PC-9 (cell line): ENCODE measurements around the gene NID2. TPM values are rescaled to one million over a fixed set of nuclear protein-coding genes. Genes with fewer than 3 reads are reported as not detected.
A peak's percentile ranks its signal among the peaks of the same experiment; 100 is the strongest.

Experiments
- BruUV-seq: library from RNA; stranded (reverse); fragments of 400-500 nt; replicated peaks from 2 replicates; lab custom pipeline; 2021; lab: Mats Ljungman, UMichigan
- CTCF ChIA-PET: fragments of 300-600 bp; sonication (Branson Sonifier 250); formaldehyde crosslinking; loops from one replicate; lab custom pipeline; 2022; ENCODE audit warnings: antibody characterized with exemption; lab: Charles Lee
- POLR2A ChIA-PET: fragments of 300-600 bp; sonication (Branson Sonifier 250); formaldehyde crosslinking; loops from one replicate; lab custom pipeline; 2022; ENCODE audit warnings: antibody characterized with exemption; ENCODE audit not compliant: unreplicated experiment; lab: Charles Lee
- DNase-seq, 2 experiments: peaks; one replicate each; pipeline versions ENCODE4 v3.0.0 to v3.0.0-alpha.2; 2015 to 2022; ENCODE audit warnings: mixed read lengths in 1 of 2
- H2AFZ ChIP-seq: fragments of 200-600 bp; sonication (generic); 2 replicates; pipeline ENCODE4 v1.8.1; 2017; ENCODE audit warnings: antibody characterized with exemption
- H3F3A ChIP-seq: fragments of 200-600 bp; sonication (generic); 2 replicates; pipeline ENCODE4 v1.8.1; 2017; ENCODE audit warnings: antibody characterized with exemption, mild to moderate bottlenecking, low read depth; ENCODE audit not compliant: insufficient read depth
- H3K27ac ChIP-seq: fragments of 200-600 bp; sonication (generic); 2 replicates; pipeline ENCODE4 v1.6.1; 2016; ENCODE audit warnings: mixed run types
- H3K27me3 ChIP-seq: fragments of 200-600 bp; sonication (generic); 2 replicates; pipeline ENCODE4 v1.6.1; 2016; ENCODE audit warnings: low read depth, mixed run types; ENCODE audit not compliant: insufficient read depth
- H3K36me3 ChIP-seq: fragments of 200-600 bp; sonication (generic); 2 replicates; pipeline ENCODE4 v1.6.1; 2016; ENCODE audit warnings: low read depth, mixed run types
- H3K4me1 ChIP-seq: fragments of 200-600 bp; sonication (generic); replicated peaks from 2 replicates; pipeline ENCODE4 v1.6.1; 2016; ENCODE audit warnings: mixed run types; ENCODE audit not compliant: insufficient read depth
- H3K4me2 ChIP-seq: fragments of 200-600 bp; sonication (generic); 2 replicates; pipeline ENCODE4 v1.6.1; 2017; ENCODE audit warnings: mixed run types
- H3K4me3 ChIP-seq: fragments of 200-600 bp; sonication (generic); 2 replicates; pipeline ENCODE4 v1.6.1; 2016; ENCODE audit warnings: mixed run types
- H3K79me2 ChIP-seq: fragments of 200-600 bp; sonication (generic); 2 replicates; pipeline ENCODE4 v1.6.1; 2017; ENCODE audit warnings: low read depth, mixed run types
- H3K9me2 ChIP-seq: fragments of 200-600 bp; sonication (generic); 2 replicates; pipeline ENCODE4 v1.8.1; 2017; ENCODE audit warnings: mild to moderate bottlenecking; ENCODE audit not compliant: insufficient read depth
- H3K9me3 ChIP-seq: fragments of 200-600 bp; sonication (generic); 2 replicates; pipeline ENCODE4 v1.8.1; 2016; ENCODE audit warnings: low read depth; ENCODE audit not compliant: insufficient read depth
- H4K20me1 ChIP-seq: fragments of 200-600 bp; sonication (generic); 2 replicates; pipeline ENCODE4 v1.8.1; 2017; ENCODE audit not compliant: insufficient read depth
- CTCF ChIP-seq: fragments of 200-600 bp; sonication (generic); conservative IDR thresholded peaks from 2 replicates; pipeline ENCODE4 v1.6.1; 2017; ENCODE audit warnings: mixed run types, antibody characterized with exemption, mild to moderate bottlenecking, moderate library complexity
- EZH2 ChIP-seq: fragments of 200-600 bp; sonication (generic); IDR thresholded peaks from 2 replicates; pipeline ENCODE4 v1.8.0; 2017; ENCODE audit warnings: antibody characterized with exemption, low read depth
- intact Hi-C: fragments of 100-400 bp; cut with micrococcal nuclease; formaldehyde crosslinking; loops from one replicate; pipeline ENCODE4 v1.10.0; 2022; ENCODE audit not compliant: unreplicated experiment
- total RNA-seq: library from RNA; stranded (reverse); gene quantifications from 2 replicates; pipeline ENCODE4 v1.2.3, GENCODE V29; 2021

NID2 gene
- total RNA-seq, 1 experiment from 2014 or later = 0.11 TPM

DNA sequence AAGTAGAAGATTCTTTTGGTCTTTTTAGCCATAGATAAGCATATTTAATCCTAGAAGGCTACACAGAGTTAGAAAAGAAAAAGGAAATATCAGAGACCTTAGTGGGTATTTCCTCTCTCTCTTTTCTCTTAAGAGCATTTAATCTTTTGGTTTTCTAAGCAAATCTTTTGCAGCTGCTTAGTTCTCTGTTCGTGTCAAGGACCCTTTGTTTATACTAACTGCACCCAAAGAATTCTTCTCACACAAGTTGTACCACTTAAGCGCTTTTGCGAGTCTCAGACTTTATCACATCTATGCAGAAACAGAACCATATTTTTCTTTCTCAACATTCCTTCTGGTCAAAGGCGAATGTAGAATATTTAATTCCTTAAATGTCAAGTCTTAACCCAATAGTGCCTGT is 17.9 kb upstream of the NID2 start:
- POLR2A ChIA-PET = no interaction called here

GRCh38 chr14:52082903-52083302 is 14.0 kb upstream of the NID2 start:
- no peak for DNase-seq
- TF ChIP-seq CTCF (no peak), EZH2 (no peak)
- H3K27ac ChIP-seq = no peak overlapping the region
- no peak overlapping the region for H3K4me2 ChIP-seq
- H3K36me3 ChIP-seq = no peaks in the 10 kb centered on the region
- peaks cover 42% of the 10 kb centered on the region for H3K4me1 ChIP-seq
- H4K20me1 ChIP-seq = no peaks in the 10 kb centered on the region
- no peaks in the 10 kb centered on the region for H3K9me3 ChIP-seq
- ChIA-PET CTCF (interaction anchor here (0.6 kb wide), 1 partner anchor 1318 kb away, joined by 9 read pairs; no protein-coding TSS in a partner anchor), POLR2A (no interaction called here)
- BruUV-seq = no TSS peak
- no peaks in the 10 kb centered on the region for H3K79me2 ChIP-seq
- H3F3A ChIP-seq = peaks cover 33% of the 10 kb centered on the region
- no peak overlapping the region for H3K4me3 ChIP-seq
- H2AFZ ChIP-seq = no peak overlapping the region
- intact Hi-C loops = no loop called here
- H3K27me3 ChIP-seq = no peaks in the 10 kb centered on the region
- H3K9me2 ChIP-seq = no peaks in the 10 kb centered on the region

More for the DNA sequence above, 17.9 kb upstream of the NID2 start:
- H3K27ac ChIP-seq = no peak overlapping the region
- H3K36me3 ChIP-seq = no peaks in the 10 kb centered on the region
- no peak for DNase-seq
- intact Hi-C loops = no loop called here
- no peaks in the 10 kb centered on the region for H3K27me3 ChIP-seq
- TF ChIP-seq CTCF = no peak
- TF ChIP-seq EZH2 = no peak
- H3K4me3 ChIP-seq = no peak overlapping the region
- BruUV-seq = no TSS peak
- H3K4me2 ChIP-seq = no peak overlapping the region
- H2AFZ ChIP-seq = no peak overlapping the region
- H3K9me2 ChIP-seq = no peaks in the 10 kb centered on the region
- CTCF ChIA-PET = interaction anchor here (0.6 kb wide), 1 partner anchor 27 kb away, joined by 4 read pairs; no protein-coding TSS in a partner anchor
- no peaks in the 10 kb centered on the region for H3K9me3 ChIP-seq
- no peaks in the 10 kb centered on the region for H4K20me1 ChIP-seq
- peaks cover 2% of the 10 kb centered on the region; the same call in 1 of the 2 replicates for H3F3A ChIP-seq
- H3K79me2 ChIP-seq = no peaks in the 10 kb centered on the region
- peaks cover 4% of the 10 kb centered on the region for H3K4me1 ChIP-seq

DNA sequence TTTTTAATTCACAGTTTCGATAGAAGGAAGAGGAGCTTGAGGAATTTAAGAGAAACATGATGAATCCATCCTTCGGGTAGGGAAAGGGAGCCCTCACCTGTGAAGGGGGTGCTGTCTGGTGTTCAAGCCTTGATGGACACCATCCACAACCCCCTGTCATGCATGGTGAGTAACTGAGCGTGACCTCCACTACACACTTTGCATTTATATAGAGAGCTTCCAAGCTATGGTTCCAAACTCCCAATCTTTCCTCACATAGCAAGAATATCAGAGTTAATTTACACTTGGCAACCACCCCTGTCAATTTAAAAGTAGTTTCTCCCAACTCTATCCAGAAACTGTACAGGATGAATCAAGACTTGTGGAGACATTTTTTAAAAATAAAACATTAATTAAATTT is 13.1 kb upstream of the NID2 start:
- BruUV-seq = no TSS peak
- TF ChIP-seq EZH2 (no peak), CTCF (no peak)
- H3K27me3 ChIP-seq = no peaks in the 10 kb centered on the region
- H3K9me2 ChIP-seq = no peaks in the 10 kb centered on the region
- H2AFZ ChIP-seq = no peak overlapping the region
- H3K4me3 ChIP-seq = no peak overlapping the region
- no peaks in the 10 kb centered on the region for H3K36me3 ChIP-seq
- H3K4me2 ChIP-seq = 0 out of 2 replicates have a peak overlapping the region, but pooled peaks have one; percentile 55
- no peaks in the 10 kb centered on the region for H4K20me1 ChIP-seq
- CTCF ChIA-PET = no interaction called here
- POLR2A ChIA-PET = interaction anchor here (0.7 kb wide), 1 partner anchor 94 kb away, joined by 4 read pairs; no protein-coding TSS in a partner anchor
- intact Hi-C loops = no loop called here
- DNase-seq = no peak
- H3F3A ChIP-seq = peaks cover 36% of the 10 kb centered on the region
- no peaks in the 10 kb centered on the region for H3K79me2 ChIP-seq
- H3K4me1 ChIP-seq = peaks cover 51% of the 10 kb centered on the region
- no peaks in the 10 kb centered on the region for H3K9me3 ChIP-seq
- H3K27ac ChIP-seq = peak overlapping the region; percentile 87
